GM19455 (cell line): Measurements from ENCODE around the gene GPR35.

Source experiments
- ATAC-seq: cut with Tn5 transposase; IDR thresholded peaks from one replicate; pipeline ENCODE4 v1.9.1; 2021; ENCODE audit not compliant: unreplicated experiment

The GPR35 gene

DNA sequence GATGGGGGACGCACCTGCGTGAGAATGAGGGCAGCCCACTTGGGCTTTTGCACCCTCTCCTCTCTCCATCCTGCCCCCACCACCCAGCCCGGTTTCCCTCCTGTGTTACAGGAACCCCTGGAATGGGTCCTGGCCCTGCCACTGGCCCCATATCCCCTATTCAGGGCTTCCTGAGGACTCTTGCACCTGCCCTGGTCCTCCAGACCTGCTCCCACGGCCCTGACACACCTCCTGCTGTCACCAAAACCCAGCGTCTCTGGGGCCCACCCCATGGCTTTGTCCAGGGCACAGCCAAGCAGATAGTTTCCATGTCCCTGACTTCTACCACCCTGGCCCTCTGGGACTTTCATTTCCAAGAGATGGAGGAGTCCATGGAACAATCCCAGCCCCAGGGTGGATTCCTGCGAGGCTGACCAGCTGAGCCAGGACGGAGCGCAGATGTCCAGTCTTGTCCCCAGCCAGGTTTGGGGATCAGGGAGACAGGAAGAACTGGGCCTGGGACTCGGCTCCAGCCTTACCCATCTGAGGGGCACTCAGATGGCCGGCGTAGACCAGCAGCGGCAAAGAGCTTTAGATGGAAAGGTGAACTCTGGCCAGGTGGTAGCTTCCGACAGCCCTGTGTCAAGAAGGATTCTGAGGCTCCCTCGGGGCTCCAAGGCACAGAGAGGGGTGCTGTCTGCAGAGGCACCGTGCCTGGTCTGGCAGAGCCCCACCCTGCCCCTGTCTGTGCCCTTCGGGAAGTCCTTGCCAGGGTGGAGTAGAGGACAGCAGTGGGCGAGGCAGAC is 12.0 kb downstream of the GPR35 start:
- ATAC-seq = no peak

DNA sequence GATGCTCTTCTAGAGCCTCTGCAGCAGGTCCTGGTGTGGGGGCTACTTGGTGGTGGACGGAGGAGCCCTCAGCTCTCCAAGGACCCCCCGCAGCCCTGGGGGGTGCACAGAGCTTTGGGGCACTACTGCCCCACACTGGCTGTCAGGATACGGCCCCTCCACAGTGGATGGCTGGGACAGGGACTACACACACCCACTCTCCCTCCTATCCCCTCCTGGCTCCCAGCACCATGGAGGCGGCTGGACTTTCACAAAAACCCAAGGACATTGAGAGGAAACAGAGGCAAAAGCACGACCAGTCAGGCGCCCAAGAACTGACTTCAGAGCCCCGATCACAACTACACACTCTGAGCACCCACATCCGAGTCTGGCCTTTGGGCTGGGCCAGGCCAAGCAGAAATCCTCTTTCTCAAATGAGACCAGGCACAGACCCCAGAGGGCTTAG is 12.6 kb downstream of the GPR35 start:
- no peak for ATAC-seq

DNA sequence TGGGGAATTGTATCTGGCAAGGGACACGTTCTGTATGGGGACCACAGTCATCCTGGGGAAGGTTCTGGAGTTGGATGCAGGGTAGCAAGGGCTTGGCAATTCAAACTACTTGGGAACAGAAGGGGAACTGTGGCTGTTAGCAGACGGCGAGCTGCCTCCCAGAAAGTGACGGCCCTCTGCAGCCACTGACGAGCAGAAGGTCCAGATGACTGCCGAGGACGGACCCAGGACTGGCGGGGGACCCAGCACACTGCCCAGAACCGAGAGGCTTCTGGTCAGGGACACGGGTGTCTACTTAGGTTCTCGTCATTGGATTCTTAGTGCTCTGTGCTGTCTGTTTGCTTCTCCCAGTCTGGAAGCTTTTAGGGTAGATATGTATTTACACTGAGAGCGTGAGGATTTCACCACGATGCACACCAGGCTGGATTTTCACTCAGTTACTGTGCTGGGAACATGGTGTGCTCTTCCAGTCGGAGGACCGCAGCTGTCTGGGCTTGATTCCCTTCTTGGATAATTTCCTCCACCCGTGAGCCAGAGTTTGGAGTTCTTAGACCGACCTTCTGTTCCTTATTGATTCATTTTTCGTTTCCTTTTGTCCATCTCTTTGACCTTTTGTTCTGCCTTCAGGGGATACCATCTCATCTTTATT is 13.4 kb downstream of the GPR35 start:
- ATAC-seq = no peak

DNA sequence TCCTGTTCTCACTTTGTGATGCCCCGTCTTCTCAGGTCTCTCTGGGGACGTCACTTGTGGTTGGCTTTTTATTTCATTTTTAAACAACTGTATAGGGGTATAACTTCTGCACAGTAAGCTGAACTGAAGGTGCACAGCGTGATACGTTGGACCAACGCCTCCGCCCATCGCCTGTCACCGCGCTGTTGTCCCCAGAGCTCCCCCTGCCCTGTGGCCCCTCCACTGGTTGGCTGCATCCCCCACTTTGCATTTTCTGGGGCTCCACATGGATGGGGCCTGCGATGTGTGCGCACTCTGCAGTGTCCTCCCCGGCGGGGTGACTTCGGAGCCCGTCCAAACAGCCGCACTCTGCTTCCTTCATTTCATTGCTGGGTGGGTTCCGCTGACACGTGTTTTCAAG is 14.3 kb downstream of the GPR35 start:
- ATAC-seq = no peak

DNA sequence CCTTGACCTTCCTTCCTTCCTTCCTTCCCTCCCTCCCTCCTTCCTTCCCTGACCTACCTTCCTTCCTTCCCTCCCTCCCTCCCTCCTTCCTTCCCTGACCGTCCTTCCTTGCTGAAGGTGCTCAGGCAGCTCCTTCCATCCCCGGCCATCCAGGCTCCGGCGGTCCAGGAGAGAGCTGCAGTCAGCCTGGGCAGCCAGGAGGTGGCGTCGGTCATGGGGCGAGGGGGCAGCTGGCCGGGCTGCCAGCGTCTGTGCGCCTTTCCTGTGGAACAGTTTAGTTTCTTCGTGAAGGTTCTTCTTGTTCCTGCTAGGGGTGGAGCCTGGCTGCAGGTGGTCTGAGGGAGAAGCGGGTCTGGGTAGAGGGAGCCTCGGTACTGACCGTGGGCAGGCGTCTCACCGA is 15.7 kb downstream of the GPR35 start:
- no peak for ATAC-seq

DNA sequence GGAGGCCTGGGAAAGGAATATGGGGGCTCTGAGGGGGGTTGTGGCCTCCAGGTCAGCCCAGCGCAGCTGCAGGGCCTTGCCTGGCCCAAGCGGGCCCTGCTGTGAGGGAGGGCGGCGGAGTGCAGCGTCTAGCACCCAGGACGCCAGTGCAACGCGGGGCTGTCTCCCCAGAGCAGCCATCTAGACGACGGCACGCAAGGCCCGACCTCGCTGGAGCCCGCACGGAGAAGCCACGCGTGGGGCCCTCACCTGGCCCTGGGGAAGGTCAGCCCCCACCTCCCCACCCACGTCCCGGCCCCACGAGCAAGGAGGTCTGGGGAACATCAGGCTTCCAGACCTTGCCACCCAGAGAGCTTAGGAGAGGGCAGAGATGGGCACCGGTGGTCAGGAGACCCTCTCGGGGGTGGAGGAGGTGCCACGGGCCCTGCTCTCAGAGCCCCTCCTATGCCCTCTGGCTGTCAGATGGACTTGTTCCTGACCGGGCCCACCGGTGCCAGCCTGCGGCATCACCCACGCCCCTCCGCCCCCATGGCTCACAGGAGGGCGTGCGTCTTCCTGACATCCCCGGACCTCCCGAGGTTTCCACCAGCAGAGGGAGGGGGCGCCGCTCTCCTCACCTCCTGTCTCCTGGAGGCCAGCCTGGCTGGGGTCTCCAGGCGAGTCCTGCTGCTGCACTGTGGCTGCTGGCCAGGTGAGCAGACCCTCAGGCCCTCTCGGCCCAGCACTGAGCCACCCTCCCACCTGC is 17.0 kb downstream of the GPR35 start:
- ATAC-seq = no peak

DNA sequence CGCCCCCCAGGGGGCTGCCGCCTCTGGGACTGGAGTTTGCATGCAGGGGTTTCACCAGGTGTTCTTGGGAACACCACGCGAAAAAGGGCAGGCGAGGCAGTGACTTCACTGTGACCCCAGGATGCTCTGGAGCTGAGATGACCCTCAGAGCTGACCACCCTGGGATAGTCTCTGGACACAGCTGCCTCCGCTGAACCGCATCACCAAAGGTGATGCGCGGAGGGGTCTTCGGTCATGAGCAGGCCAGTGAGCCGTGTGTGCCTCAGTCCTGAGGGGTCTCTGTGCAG is 17.5 kb downstream of the GPR35 start:
- no peak for ATAC-seq

DNA sequence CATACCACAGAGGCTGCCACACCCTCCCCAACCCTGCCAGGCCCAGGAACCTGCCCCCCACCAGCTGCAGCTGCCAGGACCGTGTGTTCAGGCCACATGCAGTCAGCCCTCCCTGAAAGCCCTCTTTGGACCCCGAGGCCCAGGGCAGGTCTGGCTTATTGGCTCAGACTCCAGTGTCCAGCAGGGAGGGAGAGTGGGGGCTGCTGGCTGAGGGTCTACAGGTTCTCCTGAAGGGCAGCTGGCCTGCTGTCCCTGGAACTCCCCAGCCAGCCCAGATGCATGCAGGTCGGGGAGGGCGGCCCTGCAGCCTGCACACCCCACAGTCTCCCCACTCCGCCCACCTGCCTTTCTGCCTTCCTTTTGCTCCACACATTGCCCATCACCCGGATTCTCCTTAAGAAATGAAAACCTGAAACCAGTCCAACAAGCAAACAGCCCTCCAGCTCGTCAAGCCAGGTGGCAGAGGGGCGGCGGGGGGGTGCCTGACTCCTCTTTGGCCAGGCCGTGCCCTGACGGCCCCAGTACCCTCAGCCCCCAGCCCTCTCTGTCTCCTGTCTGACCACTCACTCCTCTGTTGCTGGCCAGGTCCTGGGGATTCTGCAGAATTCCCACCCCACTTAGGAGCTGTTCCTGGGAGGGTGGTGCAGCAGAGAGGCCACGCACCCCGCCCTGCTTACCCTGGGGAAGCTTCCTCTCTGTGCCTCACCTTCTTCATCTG is 18.0 kb downstream of the GPR35 start:
- ATAC-seq = no peak

DNA sequence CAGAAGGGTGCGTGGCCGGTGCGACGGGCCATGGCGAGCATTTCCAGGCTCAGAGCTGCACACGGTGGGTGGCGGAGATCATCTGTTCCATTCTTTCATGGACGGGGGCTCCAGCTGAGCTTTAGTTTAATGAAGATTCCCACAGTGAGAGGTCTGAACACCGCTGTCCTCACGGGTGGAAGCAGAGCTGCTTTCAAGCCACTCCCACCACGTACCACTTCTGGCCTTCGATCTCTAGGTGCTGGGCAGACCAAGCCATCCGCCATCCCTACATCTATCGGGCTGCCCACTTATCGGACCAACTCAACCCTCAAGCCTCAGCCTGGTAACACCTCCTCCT is 18.5 kb downstream of the GPR35 start:
- ATAC-seq = no peak

DNA sequence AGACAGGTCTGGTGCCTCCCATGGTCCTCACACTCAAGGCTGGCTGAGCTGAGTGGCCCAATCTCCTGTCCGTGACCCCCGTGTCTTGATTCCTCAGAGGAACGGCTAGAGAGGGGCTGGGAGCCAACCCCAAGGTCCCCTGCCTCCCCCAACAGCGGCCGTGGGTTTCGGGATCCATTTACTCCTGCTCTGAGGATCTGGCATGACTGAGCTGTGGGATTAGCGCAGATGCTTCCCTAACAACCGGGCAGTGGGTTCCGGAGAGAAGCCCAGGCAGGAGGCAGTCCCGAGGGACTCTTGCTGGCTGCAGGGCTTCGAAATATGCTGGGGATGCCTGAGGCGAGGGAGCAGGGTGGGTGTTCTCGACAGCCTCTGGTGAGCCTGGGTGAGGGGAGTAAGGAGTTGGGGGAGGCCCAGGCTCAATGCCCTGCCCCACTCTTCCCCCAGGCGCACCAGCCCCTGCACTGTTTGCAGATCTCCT is 18.9 kb downstream of the GPR35 start:
- no peak for ATAC-seq

DNA sequence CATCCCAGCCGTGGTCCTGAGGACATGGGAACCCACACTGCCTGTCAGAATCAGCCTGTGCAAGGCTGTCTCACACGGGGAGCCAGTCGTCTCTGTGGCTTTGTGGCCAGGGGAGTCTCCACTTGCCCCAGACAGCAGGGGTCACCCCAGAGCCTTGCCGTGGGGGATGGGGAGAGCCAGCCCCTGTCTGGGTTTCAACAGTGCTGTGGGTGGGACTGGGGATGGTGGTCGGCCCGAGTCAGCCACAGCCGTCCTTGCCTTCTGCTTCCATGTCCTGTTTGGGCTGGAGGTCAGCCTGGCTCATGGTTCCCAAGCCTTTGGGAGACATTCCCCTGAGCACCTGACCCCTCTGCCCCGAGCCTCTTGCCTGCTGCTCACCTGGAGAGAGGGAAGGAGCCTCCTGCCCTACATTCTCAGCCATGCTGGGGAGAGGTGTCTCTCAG is 19.6 kb downstream of the GPR35 start:
- ATAC-seq = no peak

DNA sequence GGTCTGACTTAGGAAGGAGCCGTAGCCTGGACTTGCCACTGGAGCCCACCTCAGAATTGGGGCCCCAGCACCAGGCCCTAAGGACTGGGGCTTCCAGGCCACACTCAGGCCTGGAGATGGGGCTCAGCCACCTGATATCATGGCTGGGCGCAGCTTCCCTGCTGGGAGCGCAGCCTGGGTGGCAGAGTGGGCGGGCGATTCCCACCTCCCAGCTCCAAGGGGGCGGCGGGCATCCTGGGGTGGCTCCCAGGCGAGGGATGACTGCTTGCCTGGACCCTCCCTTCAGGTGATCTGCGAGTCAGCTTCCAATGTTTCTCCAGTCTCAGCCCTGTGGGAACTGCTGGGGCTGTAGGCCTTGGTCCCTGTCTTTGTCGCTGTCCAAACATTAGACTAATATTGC is 20.1 kb downstream of the GPR35 start:
- ATAC-seq = no peak

DNA sequence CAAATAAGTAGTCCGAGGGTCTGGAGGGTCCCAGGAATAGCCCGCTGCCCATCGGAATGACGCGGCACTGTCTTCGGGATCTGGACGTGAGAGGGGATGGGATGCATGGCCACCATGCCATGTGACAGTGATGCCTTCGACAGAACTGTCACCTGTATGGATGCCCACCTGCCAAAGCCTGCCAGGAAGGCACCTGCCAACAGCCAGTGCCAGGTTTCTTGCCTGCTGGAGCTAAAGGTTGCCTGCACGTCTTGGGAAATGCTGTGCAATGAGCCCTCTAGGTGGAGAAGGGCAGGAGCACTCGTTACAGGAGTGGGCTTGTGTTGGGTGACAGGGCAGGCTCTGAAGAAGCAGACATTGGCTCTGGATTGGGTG is 20.5 kb downstream of the GPR35 start:
- ATAC-seq = no peak

DNA sequence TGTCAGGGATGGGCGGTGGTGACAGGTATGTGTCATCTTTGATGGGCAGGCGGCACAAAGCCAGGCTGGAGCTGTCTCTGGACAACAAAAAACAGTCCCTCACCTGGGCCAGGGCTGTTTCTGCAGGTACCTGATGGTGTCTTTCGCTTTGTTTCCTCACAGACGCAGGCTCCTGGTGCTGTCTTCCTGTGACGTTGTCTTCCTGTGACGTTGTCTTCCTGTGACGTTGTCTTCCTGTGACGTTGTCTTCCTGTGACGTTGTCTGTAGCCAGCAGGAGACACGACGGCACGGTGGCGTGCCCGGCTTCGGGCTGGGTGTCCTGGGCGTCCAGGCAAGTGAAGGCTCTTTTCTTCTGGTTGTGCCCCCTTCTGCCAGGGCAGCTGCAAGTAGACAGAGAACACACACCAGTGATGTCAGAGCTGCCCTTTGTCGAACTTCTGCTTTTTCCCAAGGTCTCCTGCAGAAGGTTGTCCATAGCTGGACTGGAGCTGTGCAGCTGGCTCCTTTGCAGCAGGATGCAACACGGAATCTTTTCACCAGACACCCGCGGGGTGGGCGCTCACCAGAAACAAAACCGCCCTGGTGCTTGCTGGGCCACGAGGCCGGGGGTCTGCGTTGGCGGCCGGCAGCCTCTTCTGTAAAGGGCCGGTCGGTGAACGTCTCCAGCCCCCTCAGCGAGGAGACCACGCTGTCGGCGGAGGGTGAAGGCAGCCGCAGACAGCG is 21.1 kb downstream of the GPR35 start:
- ATAC-seq = no peak

DNA sequence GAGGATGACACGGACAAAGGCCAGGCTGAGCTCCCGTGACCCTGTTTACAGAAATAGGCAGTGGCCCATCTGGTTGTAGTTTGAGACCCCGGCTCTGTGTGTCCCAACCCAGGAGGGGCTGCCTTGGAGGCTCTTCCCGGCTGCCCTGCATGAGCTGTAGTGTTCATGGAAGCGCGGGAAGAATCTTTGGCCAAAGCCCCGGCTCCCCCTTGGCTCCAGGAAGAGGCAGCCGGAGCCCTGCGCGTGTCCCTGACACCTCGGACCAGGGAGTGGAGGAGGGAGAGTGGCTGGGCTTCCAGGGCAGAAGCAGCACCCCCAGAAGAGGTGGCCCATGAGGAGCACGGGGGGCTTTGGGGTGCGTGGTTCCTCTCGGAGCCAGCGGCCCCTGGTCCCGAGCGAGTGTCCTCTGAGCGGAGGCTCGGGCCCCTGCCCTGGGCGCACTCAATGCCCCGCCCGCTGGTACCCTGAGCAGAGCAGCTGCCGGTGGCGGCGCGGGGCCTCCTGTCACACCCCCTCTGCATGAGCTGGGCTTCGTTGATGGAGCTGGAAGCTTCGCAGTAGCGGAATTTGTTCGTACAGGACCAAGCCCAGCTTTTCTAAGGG is 21.7 kb downstream of the GPR35 start:
- ATAC-seq = no peak

DNA sequence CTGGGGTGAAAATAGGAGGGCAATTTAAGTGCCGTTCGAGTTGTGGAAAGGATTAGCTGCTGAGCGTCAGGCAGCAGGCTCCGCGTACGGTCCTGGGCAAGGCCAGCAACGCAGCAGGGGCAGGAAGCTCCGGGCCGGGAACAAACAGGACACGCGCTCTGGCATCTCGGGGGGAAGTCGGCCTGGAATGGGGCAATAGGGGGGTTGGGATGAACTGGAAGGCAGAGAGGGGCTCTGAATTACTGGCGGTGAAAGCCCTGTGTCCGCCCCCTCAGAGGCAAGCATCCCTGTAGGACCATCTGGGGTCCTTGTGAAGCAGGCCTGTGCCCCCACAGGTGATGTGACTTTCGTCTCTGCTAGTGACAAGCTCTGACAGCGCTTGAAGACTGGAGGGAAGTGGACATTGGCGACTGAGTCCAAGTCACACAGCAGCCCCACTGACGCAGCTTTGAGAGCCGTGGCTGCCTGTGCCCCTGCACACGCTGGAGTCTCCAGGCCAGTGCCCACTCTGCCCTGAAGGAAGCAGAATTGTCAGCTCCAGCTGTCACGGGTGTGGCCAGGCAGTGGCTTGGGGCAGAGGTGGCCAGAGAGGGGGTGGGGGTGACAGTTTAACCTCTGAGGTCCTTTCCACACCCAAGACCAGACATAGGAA is 22.3 kb downstream of the GPR35 start:
- no peak for ATAC-seq

DNA sequence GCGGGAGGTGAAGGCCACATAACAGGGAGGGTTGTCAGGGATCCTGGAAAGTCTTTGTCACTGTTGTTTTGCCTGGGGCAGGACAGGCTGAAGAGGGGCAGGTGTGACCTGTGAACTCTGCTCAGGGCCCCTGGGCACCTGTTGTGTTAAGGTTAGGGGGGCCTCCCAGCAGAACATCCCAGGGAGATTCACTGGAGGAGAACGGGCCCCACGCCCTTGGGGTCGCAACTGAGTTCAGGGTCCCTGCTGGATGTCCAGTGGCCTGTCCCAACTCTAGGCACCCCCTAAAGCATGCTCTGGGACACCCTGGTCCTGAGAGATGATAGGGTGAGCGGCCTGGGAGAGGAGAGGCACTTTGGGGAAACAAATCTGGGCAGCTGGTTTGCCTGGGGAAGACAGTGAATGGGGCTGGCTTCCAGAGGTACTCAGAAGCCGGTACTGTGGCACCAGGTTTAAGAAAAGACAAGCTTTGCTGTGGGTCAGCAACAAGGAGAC is 22.9 kb downstream of the GPR35 start:
- no peak for ATAC-seq

DNA sequence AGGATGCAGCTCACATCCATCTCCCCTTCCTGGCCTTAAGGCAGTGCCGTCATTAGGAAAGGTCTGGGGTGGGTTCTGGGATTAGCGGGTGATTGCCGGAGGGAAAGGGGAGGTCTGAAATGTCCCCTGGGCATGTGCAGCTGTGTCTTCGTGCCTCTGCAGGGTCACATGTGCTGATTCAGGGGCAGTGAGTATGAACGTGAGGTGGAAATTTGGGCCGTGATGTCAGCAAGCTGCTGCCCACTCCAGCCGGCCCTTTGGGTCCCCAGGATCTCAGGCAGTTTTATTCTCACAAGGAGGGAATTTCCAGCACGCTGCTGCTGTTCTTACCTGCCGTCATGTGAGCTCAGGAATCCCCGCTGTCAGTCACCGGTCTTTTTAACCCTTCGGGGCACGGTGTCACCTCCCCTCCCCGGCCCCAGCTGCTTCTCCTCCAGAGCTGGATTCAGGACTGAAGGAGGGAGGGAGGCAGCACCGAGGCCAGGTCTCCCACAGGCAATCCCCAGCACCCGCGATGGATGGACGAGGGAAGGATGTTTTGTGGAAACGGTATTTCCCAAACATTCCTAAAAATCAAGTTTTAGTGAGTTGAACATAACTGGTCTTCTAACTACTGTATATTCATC is 23.5 kb downstream of the GPR35 start:
- ATAC-seq = no peak

DNA sequence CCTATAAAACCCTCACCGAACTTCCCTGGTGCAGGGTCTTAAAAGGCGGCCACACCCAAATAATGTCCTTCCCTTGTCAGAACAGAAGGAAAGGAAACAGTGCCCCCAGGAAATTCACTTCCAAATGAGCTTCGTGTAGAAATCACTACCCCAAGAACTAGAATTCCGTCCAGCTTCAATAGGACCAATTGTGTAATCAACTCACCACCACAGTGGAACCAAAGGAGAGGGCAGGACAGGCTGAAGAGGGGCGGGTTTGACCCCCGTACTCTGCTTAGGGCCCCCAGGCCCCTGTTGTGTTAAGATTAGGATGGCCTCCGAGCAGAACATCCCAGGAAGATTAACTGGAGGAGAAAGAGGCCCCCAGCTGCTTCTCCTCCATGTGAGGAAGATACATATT is 24.1 kb downstream of the GPR35 start:
- ATAC-seq = no peak
